A673 (cell line): Measurements from ENCODE around the gene PCNX1. TPM values are rescaled to one million over a fixed set of nuclear protein-coding genes. Genes with fewer than 3 reads are reported as not detected.

ENCODE experiments used
- BruUV-seq: library from RNA; stranded (reverse); fragments of 400-500 nt; replicated peaks from 2 replicates; lab custom pipeline; 2021; lab: Mats Ljungman, UMichigan
- CTCF ChIA-PET: fragments of 300-600 bp; sonication (Branson Sonifier 250); formaldehyde crosslinking; loops from one replicate; lab custom pipeline; 2022; ENCODE audit warnings: antibody characterized with exemption; lab: Charles Lee
- POLR2A ChIA-PET: fragments of 300-600 bp; sonication (Branson Sonifier 250); formaldehyde crosslinking; loops from one replicate; lab custom pipeline; 2022; ENCODE audit warnings: antibody characterized with exemption; ENCODE audit not compliant: low non-redundant PET; lab: Charles Lee
- DNase-seq: peaks from one replicate; pipeline ENCODE4 v3.0.0-alpha.2; 2015; ENCODE audit warnings: low spot score
- H3K27ac ChIP-seq: fragments of 200-600 bp; sonication (generic); 2 replicates; pipeline ENCODE4 v1.5.1; 2016; ENCODE audit warnings: mixed run types, low read depth, mild to moderate bottlenecking, mixed read lengths, antibody characterized with exemption, low read length; ENCODE audit not compliant: poor library complexity, severe bottlenecking
- H3K27me3 ChIP-seq: fragments of 200-600 bp; sonication (generic); replicated peaks from 2 replicates; pipeline ENCODE4 v1.6.1; 2017; ENCODE audit warnings: mixed run types, low read depth, mild to moderate bottlenecking, mixed read lengths, antibody characterized with exemption, low read length; ENCODE audit not compliant: insufficient read depth, poor library complexity
- H3K36me3 ChIP-seq: fragments of 200-600 bp; sonication (generic); 2 replicates; pipeline ENCODE4 v1.6.1; 2016; ENCODE audit warnings: mixed run types, mild to moderate bottlenecking, mixed read lengths, antibody characterized with exemption, low read length; ENCODE audit not compliant: insufficient read depth, poor library complexity, severe bottlenecking
- H3K4me1 ChIP-seq: fragments of 200-600 bp; sonication (generic); 2 replicates; pipeline ENCODE4 v1.6.1; 2017; ENCODE audit warnings: mixed run types, mild to moderate bottlenecking, mixed read lengths, antibody characterized with exemption, low read length; ENCODE audit not compliant: insufficient read depth, poor library complexity, severe bottlenecking
- H3K4me3 ChIP-seq: fragments of 200-600 bp; sonication (generic); 2 replicates; pipeline ENCODE4 v1.5.1; 2016; ENCODE audit warnings: low read depth, mixed run types, mild to moderate bottlenecking, mixed read lengths, low read length; ENCODE audit not compliant: poor library complexity, severe bottlenecking
- H3K9me3 ChIP-seq: fragments of 200-600 bp; sonication (generic); 2 replicates; pipeline ENCODE4 v1.6.1; 2016; ENCODE audit warnings: mixed run types, low read depth, mild to moderate bottlenecking, mixed read lengths, antibody characterized with exemption, low read length; ENCODE audit not compliant: poor library complexity, severe bottlenecking
- EZH2 ChIP-seq: fragments of 200-600 bp; sonication (generic); IDR thresholded peaks from 2 replicates; pipeline ENCODE4 v1.6.1; 2017; ENCODE audit warnings: borderline replicate concordance, low read depth, mild to moderate bottlenecking, mixed read lengths, antibody characterized with exemption, low read length; ENCODE audit not compliant: poor library complexity, severe bottlenecking
- intact Hi-C: fragments of 100-400 bp; cut with micrococcal nuclease; formaldehyde crosslinking; loops from one replicate; pipeline ENCODE4 v1.10.0; 2022; ENCODE audit not compliant: unreplicated experiment
- total RNA-seq: library from RNA; stranded (reverse); gene quantifications from 2 replicates; pipeline ENCODE4 v1.2.3, GENCODE V29; 2021
- TF ChIP-seq, protein P1 (sequence below): fragments of 300-800, 200-600 bp; sonication (generic); conservative IDR thresholded peaks from 2 replicates; pipeline ENCODE4 v1.5.1; 2017; ENCODE audit warnings: low read depth, mild to moderate bottlenecking, antibody characterized with exemption, low read length, moderate library complexity, mixed read lengths

Gene PCNX1
- total RNA-seq, 1 experiment from 2014 or later, result 60.7 TPM

DNA sequence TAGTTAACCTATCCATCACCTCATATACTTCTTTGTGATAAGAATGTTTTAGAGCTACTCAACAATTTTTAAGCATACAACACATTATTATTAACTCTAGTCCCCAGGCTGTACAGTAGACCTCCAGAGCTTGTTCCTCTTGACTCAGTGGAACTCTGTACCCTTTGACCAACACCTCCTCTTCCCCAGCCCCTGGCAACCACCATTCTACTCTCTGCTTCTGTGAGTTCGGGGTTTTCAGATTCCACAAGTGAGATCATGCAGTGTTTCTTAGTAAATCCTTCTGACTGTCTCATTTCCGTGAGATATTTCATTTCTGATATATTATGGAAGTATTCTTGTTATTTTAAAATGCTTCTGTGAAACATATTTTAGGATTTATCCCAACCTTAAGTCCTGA is 200.7 kb downstream of the PCNX1 start:
- ChIA-PET POLR2A (no interaction called here), CTCF (no interaction called here)
- H3K4me1 ChIP-seq, result no peaks in the 10 kb centered on the region
- no peak overlapping the region for H3K4me3 ChIP-seq
- TF ChIP-seq, protein P1, sequence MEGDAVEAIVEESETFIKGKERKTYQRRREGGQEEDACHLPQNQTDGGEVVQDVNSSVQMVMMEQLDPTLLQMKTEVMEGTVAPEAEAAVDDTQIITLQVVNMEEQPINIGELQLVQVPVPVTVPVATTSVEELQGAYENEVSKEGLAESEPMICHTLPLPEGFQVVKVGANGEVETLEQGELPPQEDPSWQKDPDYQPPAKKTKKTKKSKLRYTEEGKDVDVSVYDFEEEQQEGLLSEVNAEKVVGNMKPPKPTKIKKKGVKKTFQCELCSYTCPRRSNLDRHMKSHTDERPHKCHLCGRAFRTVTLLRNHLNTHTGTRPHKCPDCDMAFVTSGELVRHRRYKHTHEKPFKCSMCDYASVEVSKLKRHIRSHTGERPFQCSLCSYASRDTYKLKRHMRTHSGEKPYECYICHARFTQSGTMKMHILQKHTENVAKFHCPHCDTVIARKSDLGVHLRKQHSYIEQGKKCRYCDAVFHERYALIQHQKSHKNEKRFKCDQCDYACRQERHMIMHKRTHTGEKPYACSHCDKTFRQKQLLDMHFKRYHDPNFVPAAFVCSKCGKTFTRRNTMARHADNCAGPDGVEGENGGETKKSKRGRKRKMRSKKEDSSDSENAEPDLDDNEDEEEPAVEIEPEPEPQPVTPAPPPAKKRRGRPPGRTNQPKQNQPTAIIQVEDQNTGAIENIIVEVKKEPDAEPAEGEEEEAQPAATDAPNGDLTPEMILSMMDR, result no peak
- no peak for TF ChIP-seq EZH2
- peaks cover 42% of the 10 kb centered on the region for H3K36me3 ChIP-seq
- intact Hi-C loops, result loop anchor here (10.0 kb wide), 1 partner anchor 747 kb away; no protein-coding TSS in a partner anchor
- no TSS peak for BruUV-seq
- no peak for DNase-seq
- no peaks in the 10 kb centered on the region for H3K27me3 ChIP-seq
- H3K9me3 ChIP-seq, result no peaks in the 10 kb centered on the region
- H3K27ac ChIP-seq, result no peak overlapping the region

DNA sequence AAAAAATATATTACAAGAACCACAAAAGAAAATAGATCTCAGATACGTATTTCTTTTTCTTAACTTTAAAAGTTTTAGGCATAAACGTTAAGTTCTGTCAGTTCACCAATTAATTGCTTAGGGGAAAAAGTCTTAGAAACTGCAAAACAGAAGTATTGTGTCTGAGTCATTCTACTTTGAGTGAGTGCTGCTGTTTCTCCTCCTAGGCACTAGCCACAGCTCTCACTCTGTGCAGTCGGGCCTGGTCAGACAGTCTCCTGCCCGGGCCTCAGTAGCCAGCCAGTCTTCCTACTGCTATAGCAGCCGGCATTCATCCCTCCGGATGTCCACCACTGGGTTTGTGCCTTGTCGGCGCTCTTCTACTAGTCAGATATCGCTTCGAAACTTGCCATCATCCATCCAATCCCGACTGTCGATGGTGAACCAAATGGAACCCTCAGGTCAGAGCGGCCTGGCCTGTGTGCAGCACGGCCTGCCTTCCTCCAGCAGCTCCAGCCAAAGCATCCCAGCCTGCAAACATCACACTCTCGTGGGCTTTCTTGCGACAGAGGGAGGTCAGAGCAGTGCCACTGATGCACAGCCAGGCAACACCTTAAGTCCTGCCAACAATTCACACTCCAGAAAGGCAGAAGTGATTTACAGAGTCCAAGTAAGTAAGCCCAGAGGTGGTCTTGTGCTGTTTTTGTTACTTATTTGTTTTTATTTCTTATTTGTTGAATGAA is 201.3 kb downstream of the PCNX1 start:
- TF ChIP-seq EZH2, result no peak
- TF ChIP-seq, protein P1, result no peak
- no peak for DNase-seq
- Histone ChIP-seq H3K4me1 (no peaks in the 10 kb centered on the region), H3K36me3 (peaks cover 35% of the 10 kb centered on the region), H3K27ac (no peak overlapping the region), H3K27me3 (no peaks in the 10 kb centered on the region), H3K9me3 (no peaks in the 10 kb centered on the region), H3K4me3 (no peak overlapping the region)
- POLR2A ChIA-PET, result no interaction called here
- CTCF ChIA-PET, result no interaction called here
- no TSS peak for BruUV-seq
- intact Hi-C loops, result loop anchor here (10.0 kb wide), 1 partner anchor 746 kb away; no protein-coding TSS in a partner anchor

DNA sequence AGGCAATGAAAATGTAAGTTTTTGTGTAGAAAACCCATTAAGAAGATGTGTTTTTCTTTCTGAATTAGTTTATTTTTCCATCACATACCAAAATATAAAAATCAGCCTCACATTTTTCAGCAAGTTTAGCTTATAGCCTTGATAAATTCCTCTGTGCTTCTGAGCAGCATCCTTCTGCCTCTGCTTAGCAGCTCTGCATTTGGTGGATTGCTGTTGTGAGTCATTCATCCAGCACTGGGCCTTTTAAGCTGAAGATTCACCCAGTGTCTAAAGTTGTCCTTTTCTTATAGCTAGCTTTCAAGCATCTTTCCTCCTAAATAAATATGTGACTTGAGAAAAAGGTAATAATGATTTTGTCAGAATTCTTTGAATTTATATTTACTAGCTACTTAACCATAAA is 206.1 kb downstream of the PCNX1 start:
- Histone ChIP-seq H3K9me3 (no peaks in the 10 kb centered on the region), H3K4me3 (no peak overlapping the region), H3K4me1 (peaks cover 9% of the 10 kb centered on the region), H3K27me3 (no peaks in the 10 kb centered on the region), H3K36me3 (peaks cover 14% of the 10 kb centered on the region), H3K27ac (no peak overlapping the region)
- no peak for DNase-seq
- no TSS peak for BruUV-seq
- ChIA-PET POLR2A (no interaction called here), CTCF (interaction anchor here (0.6 kb wide), 1 partner anchor 25 kb away, joined by 3 read pairs; no protein-coding TSS in a partner anchor)
- TF ChIP-seq, protein P1, result no peak
- TF ChIP-seq EZH2, result no peak
- intact Hi-C loops, result no loop called here
